ENCODE measurements around the gene NR4A1. TPM values are rescaled to one million over a fixed set of nuclear protein-coding genes. Genes with fewer than 3 reads are reported as not detected.

Gene NR4A1
- total and polyA plus RNA-seq, 9 of the 15 experiments (the other 6 are each of a cell fraction or from before 2014, with no cell fraction given), result 0.07 to 4.7 (median 1.9) TPM; not detected in 1

DNA sequence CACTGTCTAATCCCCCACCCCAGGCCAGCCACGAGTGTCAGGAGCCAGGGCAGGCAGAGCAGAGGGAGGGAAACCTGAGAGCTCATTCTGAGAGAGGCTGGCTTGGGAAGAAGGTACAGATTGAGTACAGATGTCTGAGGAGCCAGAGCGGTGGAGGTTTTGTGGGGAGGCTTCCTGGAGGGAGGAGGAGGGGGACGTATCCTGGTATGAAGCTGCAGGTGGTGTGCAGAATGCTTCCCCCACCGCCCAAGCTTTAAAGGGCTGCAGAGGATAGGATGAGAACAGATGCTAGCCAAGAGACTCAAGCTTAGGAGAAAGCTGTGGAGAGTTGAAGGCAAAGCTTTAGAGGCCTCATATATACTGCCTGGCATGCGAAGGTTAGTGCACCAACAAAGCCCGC lies 47.7 kb upstream of the NR4A1 start:
- ATAC-seq (no peak), DNase-seq (ENCODE audit: extremely low read depth in 1 of 4, low spot score in 3 of 4) (no peak), FAIRE-seq (no peak)
- in situ Hi-C loops (cut with MboI), result loop anchor here (25.0 kb wide), 1 partner anchor 591 kb away; the partner anchor contains the start of gene SLC4A8
- H4K20me1 ChIP-seq (replicated peaks; ENCODE audit: control insufficient read depth, insufficient read depth, low read length), result no peaks in the 10 kb centered on the region
- ChIA-PET POLR2A (interaction anchor here (0.6 to 2.5 kb wide), 8 partner anchors 8 to 1777 kb away, joined by 3 to 13 read pairs (median 4); partner anchors contain the start of gene NR4A1), CTCF (ENCODE audit: low intra/inter-chr PET ratio) (interaction anchor here (0.6 to 5.4 kb wide), 4 partner anchors 17 to 376 kb away, joined by 3 to 63 read pairs (median 24); no protein-coding TSS in a partner anchor)
- H3K9me1 ChIP-seq (ENCODE audit: control insufficient read depth, insufficient read depth, low read length), result no peaks in the 10 kb centered on the region
- no peaks in the 10 kb centered on the region for H3K79me2 ChIP-seq (ENCODE audit: control insufficient read depth, insufficient read depth, low read length)
- TF ChIP-seq CCNT2 (IDR thresholded peaks at IDR 0.05; ENCODE audit: borderline replicate concordance, extremely low read depth, insufficient read length, low read depth, low read length) (no peak), RNF2 (IDR thresholded peaks at IDR 0.05) (no peak), MAZ (CRISPR knock-in tag; conservative IDR thresholded peaks at IDR 0.05 in 1 of 2, IDR thresholded peaks at IDR 0.05 in 1 of 2) (no peak), SP2 (IDR thresholded peaks at IDR 0.05; ENCODE audit: extremely low read depth, low read depth, low read length, poor library complexity, severe bottlenecking) (no peak), ZNF253 (CRISPR knock-in tag; conservative IDR thresholded peaks at IDR 0.05) (no peak), TARDBP (IDR thresholded peaks at IDR 0.05) (no peak), XRCC4 (IDR thresholded peaks at IDR 0.05; ENCODE audit: extremely low read depth, insufficient read depth, insufficient read length) (no peak), RBM22 (IDR thresholded peaks at IDR 0.05; ENCODE audit: low read depth, low read length, poor library complexity, severe bottlenecking) (no peak)
- TF ChIP-seq, protein P1, sequence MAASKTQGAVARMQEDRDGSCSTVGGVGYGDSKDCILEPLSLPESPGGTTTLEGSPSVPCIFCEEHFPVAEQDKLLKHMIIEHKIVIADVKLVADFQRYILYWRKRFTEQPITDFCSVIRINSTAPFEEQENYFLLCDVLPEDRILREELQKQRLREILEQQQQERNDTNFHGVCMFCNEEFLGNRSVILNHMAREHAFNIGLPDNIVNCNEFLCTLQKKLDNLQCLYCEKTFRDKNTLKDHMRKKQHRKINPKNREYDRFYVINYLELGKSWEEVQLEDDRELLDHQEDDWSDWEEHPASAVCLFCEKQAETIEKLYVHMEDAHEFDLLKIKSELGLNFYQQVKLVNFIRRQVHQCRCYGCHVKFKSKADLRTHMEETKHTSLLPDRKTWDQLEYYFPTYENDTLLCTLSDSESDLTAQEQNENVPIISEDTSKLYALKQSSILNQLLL (CRISPR knock-in tag; IDR thresholded peaks at IDR 0.05; ENCODE audit: borderline replicate concordance), result no peak
- no peak overlapping the region for H3K4me3 ChIP-seq
- H3K36me3 ChIP-seq (ENCODE audit: control insufficient read depth, insufficient read depth, low read length), result 0 out of 3 replicates have a peak, but pooled peaks cover 3% of the 10 kb centered on the region
- no peak overlapping the region for H3K4me2 ChIP-seq (ENCODE audit: insufficient read depth, low read length)
- 58% methylated on average over 5 of the region's 6 CpGs for WGBS (ENCODE audit: insufficient coverage, low coverage, missing lambda C conversion rate)
- H3K9me3 ChIP-seq (replicated peaks; ENCODE audit: control insufficient read depth, insufficient read depth, low read depth, low read length), result no peaks in the 10 kb centered on the region
- intact Hi-C loops (cut with micrococcal nuclease), result no loop called here
- H3K9ac ChIP-seq (ENCODE audit: insufficient read depth in 1 of 2, low read depth in 2 of 2, low read length in 2 of 2), result no peak overlapping the region
- no peak overlapping the region for H3K27ac ChIP-seq (ENCODE audit: extremely low read depth, low read depth, low read length)
- BruUV-seq (replicated peaks), result no TSS peak
- H2AFZ ChIP-seq (ENCODE audit: low read depth, low read length), result no peak overlapping the region
- peaks cover 0 to 22% of the 10 kb centered on the region in 2 experiments; a peak in 1 of 5 replicates for H3K4me1 ChIP-seq (replicated peaks in 1 of 2; ENCODE audit: control insufficient read depth in 2 of 2, insufficient read depth in 2 of 2, low read length in 2 of 2)
- H3K27me3 ChIP-seq (ENCODE audit: control insufficient read depth in 2 of 2, insufficient read depth in 2 of 2, low read length in 2 of 2), result no peaks in the 10 kb centered on the region

Data from K562 (cell line).